NCI-H2107 treated with DMSO at 0.1 percent for 48 hours (cell line): ENCODE data around the gene COL6A2.
"Not testable (repeated sequence)": the region's sequence is repeated elsewhere in the genome, so short reads cannot be mapped to it uniquely, and the experiment has no call there.

Experiments used
- DNase-seq: peaks from one replicate; lab custom pipeline; 2025; ENCODE audit not compliant: unreplicated experiment; lab: John Stamatoyannopoulos, UW

The COL6A2 gene

GRCh38 chr21:46093668-46094400, 4.1 kb upstream of the COL6A2 start:
- DNase-seq: no peak

DNA sequence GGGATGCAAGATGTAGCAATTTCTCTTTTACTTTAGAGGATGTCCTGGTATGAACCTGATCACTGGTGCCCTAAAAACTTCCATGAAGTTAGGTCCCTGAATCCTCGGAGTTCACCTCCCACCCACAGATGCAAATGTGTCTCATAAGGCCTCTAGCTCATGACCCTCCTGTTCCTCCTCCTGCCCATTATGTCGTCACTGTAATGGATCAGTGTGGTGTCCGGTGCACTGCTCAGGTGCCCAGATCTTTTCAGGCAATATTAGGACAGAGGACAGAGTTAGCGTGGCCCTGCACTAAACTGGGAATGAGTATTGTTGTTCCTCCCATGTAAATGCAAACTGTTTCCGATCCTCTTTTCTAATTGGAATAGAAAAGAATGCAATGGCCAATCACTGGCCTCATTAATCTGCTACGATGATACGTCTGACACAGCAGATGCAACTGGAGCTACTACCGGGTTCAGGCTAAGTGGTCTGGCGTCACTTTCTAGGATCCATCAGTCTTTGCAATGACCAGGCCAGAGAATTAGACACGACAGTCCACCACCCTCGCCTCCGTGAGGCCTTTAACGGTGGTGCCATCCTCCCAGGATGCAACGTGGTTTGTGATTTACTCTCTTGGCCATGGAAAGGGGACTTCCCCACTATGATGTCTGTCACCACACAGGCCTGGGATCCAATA, 3.4 kb upstream of the COL6A2 start:
- no peak for DNase-seq

DNA sequence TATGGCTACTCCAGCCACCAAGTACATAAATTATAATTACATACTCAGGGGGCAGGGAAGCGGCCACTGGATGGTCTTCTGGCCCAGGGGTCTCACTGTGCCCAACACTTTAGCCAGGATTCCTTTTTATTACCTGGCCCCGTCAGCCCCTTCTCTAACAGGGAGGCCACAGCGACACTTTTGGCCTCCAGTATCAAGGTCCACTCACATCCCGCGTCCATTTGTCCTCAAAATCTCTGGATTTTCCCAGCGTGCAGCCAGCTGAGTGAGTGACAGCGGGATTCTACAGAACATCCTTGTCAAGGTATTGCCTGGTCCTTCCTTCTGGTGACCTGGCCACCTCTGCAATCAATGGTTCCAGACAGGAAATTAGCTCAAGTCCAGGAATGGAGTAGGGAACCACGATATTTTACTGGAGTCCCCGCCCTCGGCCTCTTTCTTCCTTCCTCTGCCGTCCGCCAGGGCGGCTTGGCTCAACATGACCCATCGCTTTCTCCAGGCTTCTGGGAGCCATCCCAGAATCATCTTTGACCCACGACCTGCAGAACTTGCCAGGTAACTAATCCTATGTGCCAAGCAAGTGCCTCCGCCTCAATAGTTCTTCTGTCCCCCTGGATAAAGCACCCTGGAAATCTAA, 2.7 kb upstream of the COL6A2 start:
- no peak for DNase-seq

GRCh38 chr21:46095814-46096595, 1.9 kb upstream of the COL6A2 start:
- DNase-seq: no peak

GRCh38 chr21:46096596-46097335, 1.1 kb upstream of the COL6A2 start:
- no peak for DNase-seq

DNA sequence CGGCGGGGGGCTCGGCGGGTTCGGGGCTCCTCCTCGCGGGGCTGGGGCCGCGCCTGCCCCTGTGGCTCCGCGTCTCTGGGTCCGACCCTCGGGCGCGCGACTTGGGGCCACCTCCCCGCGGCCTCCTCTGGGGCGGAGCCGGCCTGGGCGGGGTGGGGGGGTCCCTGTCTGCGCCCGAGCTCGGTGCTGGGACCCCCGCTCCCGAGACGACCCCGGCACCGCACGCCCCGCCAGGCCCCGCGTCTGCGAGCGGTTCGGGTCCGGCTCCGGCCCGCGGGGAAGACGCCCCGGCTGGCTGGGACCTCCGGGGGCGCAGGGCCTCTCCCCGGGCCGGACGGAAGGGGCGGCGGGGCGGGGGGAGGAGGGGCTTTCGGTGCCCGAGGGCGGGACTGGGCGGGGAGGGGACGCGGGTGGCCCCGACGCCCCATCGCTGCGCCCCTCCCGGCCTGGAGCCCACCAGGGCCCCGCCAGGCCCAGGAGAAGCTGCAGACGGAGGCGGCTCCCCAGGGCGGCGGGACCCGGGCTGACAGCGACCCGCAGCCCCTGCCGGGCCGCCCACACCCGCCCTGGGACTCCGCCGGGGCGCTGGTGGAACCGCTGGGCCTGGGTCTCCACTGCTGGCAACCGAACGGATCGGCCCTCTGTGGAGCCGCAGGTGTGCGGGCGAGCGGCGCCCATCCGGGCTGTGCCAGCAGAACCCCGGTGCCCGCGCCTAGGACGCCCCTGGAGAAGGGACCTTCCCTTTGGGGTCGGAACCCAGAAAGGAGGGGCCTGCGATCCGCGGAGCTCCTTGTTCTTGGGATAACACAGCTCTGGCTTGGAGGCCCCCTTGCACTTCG, 610 bp downstream of the COL6A2 start:
- no peak for DNase-seq

- DNase-seq: no peak
These were observed 1.6 kb downstream of the COL6A2 start for GRCh38 chr21:46099476-46099875.

DNA sequence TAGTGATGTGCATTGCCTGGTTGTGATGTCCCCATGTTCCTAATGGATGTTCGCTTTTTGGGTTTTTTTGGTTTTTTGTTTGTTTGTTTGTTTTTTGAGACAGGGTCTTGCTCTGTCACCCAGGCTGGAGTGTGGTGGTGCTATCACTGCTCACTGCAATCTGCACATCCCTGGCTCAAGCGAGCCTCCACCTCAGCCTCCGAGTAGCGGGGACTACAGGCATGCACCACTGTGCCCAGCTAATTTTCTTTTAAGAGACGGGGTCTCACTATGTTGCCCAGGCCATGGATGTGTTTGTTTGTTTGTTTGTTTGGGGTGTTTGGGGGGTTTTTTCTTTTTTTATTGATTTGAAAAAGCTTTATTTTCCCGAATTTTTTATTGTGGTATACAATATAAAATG, 2.1 kb downstream of the COL6A2 start:
- DNase-seq: no peak

- DNase-seq: no peak
These were observed 2.5 kb downstream of the COL6A2 start for GRCh38 chr21:46100426-46100825.

GRCh38 chr21:46100906-46101305, 3.0 kb downstream of the COL6A2 start:
- DNase-seq: no peak

- DNase-seq: no peak
These were observed 6.2 kb downstream of the COL6A2 start for GRCh38 chr21:46104104-46104503.

DNA sequence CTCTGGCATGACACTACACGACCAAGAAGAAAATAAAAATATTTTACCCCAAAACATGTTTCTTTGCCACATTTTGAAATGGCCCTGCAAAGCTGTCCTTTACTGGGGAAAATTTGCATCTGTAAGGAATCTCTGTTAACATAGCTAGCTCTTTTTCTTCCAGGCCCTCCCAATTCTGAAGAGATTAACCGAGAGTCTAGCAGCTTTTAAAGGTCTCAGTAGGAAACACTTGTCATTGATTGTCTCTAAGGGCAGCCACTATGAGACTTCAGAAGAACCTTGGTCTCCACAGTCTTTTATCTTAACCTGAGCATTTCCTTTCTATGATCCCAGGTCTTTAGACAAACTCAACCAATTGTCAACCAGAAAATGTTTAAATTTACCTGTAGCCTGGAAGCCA, 9.5 kb downstream of the COL6A2 start:
- not testable (repeated sequence) for DNase-seq

GRCh38 chr21:46108827-46109312, 11.0 kb downstream of the COL6A2 start:
- no peak for DNase-seq

- DNase-seq: no peak
These were observed 11.7 kb downstream of the COL6A2 start for GRCh38 chr21:46109313-46110221.

- DNase-seq: no peak
These were observed 12.7 kb downstream of the COL6A2 start for GRCh38 chr21:46110499-46111192.

DNA sequence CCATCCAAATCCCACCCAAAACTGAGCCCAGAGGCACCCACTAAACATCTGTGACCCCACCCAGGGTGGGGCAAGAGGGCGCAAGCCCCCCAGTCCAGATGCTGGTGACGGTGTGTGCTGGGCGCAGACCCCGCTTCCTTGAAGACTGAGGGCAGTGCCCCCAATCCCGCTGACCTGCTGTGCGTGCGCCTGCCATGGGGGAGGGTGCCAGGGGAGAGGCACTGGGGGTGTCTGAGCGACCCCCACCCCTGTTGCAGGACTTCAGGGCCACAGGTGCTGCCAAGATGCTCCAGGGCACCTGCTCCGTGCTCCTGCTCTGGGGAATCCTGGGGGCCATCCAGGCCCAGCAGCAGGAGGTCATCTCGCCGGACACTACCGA, 13.3 kb downstream of the COL6A2 start:
- no peak for DNase-seq

GRCh38 chr21:46111857-46112724, 14.2 kb downstream of the COL6A2 start:
- DNase-seq: no peak
